GM12874 (cell line): ENCODE data around the gene CBFA2T3.

Experiments
- CTCF ChIP-seq: IDR thresholded peaks from 2 replicates; pipeline ENCODE4 v1.5.1; 2011; ENCODE audit warnings: low read depth, mild to moderate bottlenecking, control low read depth, low read length, moderate library complexity; ENCODE audit not compliant: insufficient read depth

The CBFA2T3 gene

GRCh38 chr16:88962478-88963152 lies 14.4 kb downstream of the CBFA2T3 start:
- no peak for TF ChIP-seq CTCF

- no peak for TF ChIP-seq CTCF
These were observed 16.0 kb downstream of the CBFA2T3 start for GRCh38 chr16:88961011-88961410.

- no peak for TF ChIP-seq CTCF
These were observed 16.5 kb downstream of the CBFA2T3 start for GRCh38 chr16:88960516-88960915.

GRCh38 chr16:88959022-88959421 lies 18.0 kb downstream of the CBFA2T3 start:
- TF ChIP-seq CTCF: no peak

- TF ChIP-seq CTCF: no peak
These were observed 19.0 kb downstream of the CBFA2T3 start for GRCh38 chr16:88957887-88958577.

- no peak for TF ChIP-seq CTCF
These were observed 19.6 kb downstream of the CBFA2T3 start for GRCh38 chr16:88957433-88957767.

GRCh38 chr16:88956546-88957432 lies 20.2 kb downstream of the CBFA2T3 start:
- no peak for TF ChIP-seq CTCF
